DOHH2 (cell line): ENCODE data around the gene HIC1.

Experiments used
- EZH2phosphoT487 ChIP-seq: fragments of 200-600 bp; sonication (generic); IDR thresholded peaks from 2 replicates; pipeline ENCODE4 v1.6.1; 2017; ENCODE audit warnings: borderline replicate concordance, mild to moderate bottlenecking, antibody characterized with exemption, low read length, moderate library complexity, mixed read lengths
- TF ChIP-seq, protein P1 (sequence below): fragments of 200-600 bp; sonication (generic); IDR thresholded peaks from one replicate; pipeline ENCODE4 v1.5.1; 2014; ENCODE audit warnings: antibody characterized with exemption, mild to moderate bottlenecking, low read depth, low read length; ENCODE audit not compliant: poor library complexity, severe bottlenecking

DNA sequence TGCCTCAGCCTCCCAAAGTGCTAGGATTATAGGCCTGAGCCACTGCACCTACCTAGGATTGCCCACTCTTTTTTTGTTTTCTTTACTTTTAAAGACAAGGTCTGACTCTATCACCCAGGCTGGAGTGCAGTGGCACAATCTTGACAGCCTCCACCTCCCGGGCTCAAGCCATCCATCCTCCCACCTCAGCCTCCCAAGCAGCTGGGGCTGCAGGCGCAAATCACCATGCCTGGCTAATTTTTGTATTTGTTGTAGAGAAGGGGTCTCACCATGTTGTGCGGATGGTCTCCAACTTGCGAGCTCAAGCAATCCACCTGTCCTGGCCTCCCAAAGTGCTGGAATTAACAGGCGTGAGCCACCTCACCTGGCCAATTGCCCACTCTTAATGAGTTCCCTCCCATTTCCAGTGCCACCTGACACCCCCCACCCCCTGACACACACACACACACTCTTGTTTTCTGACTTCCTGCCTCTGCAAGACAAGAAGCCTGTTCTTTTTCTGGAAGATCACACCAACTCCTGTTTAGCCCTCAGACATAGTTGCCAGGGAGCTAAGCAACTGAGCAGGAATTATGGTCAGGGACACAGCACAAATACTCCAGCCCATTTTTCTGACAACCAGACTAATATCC is 10.5 kb upstream of the HIC1 start:
- TF ChIP-seq, protein P1, sequence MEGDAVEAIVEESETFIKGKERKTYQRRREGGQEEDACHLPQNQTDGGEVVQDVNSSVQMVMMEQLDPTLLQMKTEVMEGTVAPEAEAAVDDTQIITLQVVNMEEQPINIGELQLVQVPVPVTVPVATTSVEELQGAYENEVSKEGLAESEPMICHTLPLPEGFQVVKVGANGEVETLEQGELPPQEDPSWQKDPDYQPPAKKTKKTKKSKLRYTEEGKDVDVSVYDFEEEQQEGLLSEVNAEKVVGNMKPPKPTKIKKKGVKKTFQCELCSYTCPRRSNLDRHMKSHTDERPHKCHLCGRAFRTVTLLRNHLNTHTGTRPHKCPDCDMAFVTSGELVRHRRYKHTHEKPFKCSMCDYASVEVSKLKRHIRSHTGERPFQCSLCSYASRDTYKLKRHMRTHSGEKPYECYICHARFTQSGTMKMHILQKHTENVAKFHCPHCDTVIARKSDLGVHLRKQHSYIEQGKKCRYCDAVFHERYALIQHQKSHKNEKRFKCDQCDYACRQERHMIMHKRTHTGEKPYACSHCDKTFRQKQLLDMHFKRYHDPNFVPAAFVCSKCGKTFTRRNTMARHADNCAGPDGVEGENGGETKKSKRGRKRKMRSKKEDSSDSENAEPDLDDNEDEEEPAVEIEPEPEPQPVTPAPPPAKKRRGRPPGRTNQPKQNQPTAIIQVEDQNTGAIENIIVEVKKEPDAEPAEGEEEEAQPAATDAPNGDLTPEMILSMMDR = no peak
- TF ChIP-seq EZH2phosphoT487 = no peak
